ENCODE results near the gene ESR1.

DNA sequence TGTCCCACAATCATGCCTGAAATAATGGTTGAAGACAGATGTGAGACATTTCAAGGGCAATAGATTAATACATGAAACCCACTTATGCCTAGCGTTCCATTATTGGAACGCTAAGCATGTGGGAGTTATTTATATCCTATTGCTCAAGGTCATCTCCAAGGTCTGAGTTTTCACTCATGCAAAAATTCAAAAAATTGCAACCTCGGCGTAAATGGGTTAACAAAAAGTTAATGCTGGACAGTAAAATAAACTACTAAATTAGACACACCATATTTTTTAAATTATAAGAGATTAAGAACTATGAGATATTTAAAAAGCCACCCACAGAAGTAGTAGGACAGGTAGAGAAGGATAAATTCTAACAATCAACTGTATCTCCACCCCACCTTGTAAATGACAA lies 98.4 kb downstream of the ESR1 start:
- TF ChIP-seq, protein P1, sequence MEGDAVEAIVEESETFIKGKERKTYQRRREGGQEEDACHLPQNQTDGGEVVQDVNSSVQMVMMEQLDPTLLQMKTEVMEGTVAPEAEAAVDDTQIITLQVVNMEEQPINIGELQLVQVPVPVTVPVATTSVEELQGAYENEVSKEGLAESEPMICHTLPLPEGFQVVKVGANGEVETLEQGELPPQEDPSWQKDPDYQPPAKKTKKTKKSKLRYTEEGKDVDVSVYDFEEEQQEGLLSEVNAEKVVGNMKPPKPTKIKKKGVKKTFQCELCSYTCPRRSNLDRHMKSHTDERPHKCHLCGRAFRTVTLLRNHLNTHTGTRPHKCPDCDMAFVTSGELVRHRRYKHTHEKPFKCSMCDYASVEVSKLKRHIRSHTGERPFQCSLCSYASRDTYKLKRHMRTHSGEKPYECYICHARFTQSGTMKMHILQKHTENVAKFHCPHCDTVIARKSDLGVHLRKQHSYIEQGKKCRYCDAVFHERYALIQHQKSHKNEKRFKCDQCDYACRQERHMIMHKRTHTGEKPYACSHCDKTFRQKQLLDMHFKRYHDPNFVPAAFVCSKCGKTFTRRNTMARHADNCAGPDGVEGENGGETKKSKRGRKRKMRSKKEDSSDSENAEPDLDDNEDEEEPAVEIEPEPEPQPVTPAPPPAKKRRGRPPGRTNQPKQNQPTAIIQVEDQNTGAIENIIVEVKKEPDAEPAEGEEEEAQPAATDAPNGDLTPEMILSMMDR (IDR thresholded peaks at IDR 0.05) = no peak
- TF ChIP-seq POLR2A (IDR thresholded peaks at IDR 0.05) = no peak

All from right lobe of liver (tissue), 4 donors.